DMS53 treated with DMSO at 0.1 percent for 48 hours (cell line): ENCODE measurements around the gene AMER3.

ENCODE experiments used
- DNase-seq: peaks from one replicate; lab custom pipeline; 2025; ENCODE audit not compliant: unreplicated experiment; lab: John Stamatoyannopoulos, UW

The AMER3 gene

GRCh38 chr2:130769343-130769907 lies 14.1 kb downstream of the AMER3 start:
- DNase-seq, result no peak

DNA sequence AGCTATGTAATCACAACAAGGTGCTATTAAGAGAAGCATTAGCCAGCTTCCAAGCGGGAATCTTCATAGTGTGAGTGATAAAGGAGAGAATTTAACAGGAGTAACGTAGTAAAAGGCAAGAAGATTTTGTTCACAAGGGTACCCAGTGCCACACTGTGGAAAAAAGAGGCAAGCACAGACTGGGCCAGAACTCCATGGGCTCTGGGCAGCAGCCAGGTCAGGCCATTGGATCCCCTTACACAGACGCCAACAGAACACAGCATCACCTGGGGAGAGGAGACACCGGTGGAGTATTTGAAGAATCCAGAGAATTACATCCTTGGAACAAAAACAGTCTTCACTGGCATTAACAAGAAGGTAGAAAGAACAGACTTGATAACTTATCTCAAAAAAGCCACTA lies 21.2 kb downstream of the AMER3 start:
- no peak for DNase-seq

GRCh38 chr2:130778781-130779180 lies 23.4 kb downstream of the AMER3 start:
- no peak for DNase-seq

- DNase-seq, result no peak
Measured at GRCh38 chr2:130785466-130786055, 30.2 kb downstream of the AMER3 start.

DNA sequence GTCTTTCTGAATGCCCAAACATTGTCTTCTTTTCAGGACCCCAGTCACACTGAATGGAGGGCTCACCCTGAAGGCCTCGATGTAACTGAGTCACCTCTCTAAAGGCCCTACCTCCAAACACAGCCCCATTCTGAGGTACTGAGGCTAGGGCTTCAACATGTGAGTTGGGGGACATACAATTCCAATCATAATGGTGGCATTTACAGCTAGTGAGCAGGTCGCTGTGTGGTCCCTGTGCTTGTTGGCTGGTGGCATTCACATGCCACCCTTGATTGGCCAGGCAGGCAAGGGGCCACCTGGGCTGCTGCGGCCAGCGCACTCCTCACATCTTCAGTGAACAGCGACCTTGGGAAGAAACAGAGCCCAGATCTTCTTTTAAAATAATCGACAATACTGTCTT lies 30.7 kb downstream of the AMER3 start:
- no peak for DNase-seq

GRCh38 chr2:130787841-130788240 lies 32.5 kb downstream of the AMER3 start:
- no peak for DNase-seq

- DNase-seq, result no peak
Measured at GRCh38 chr2:130790312-130790711, 35.0 kb downstream of the AMER3 start.

GRCh38 chr2:130790804-130791616 lies 35.7 kb downstream of the AMER3 start:
- no peak for DNase-seq

DNA sequence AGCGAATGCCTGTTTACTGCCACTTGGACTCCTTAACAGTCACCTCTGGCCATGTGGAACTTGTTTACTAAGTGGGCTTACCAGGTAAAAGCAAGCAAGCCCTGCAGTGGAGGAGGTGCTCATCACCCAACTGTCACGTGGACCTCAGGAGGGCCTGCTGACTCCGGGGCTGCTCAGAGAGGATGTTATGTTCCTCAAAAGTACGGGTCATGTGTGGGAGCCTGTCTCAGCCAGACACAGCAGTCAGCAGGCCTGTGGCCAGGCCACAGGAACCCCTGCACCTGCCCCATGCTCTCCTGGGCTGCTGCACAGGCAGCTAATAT lies 36.2 kb downstream of the AMER3 start:
- DNase-seq, result peak; percentile 3

DNA sequence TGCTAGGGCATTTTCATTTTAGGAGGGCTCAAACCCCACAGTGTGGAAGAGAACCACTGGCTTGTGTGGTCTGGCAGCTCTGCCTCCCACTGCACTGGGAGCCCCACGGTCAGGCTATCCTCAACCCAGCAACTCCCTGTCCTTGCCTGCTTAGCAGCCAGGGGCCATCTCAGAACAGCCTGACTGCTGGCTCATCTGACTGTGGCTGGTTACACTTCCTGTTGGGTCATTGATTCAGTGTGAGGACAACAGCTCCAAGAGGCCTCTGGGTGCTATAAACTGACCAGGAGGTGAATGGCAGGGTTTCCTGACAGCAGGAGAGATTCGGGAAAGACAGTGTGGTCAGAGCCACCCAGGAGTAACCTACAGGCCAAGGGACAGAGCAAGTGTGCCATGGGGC lies 40.1 kb downstream of the AMER3 start:
- DNase-seq, result no peak

GRCh38 chr2:130796290-130796689 lies 41.0 kb downstream of the AMER3 start:
- no peak for DNase-seq

DNA sequence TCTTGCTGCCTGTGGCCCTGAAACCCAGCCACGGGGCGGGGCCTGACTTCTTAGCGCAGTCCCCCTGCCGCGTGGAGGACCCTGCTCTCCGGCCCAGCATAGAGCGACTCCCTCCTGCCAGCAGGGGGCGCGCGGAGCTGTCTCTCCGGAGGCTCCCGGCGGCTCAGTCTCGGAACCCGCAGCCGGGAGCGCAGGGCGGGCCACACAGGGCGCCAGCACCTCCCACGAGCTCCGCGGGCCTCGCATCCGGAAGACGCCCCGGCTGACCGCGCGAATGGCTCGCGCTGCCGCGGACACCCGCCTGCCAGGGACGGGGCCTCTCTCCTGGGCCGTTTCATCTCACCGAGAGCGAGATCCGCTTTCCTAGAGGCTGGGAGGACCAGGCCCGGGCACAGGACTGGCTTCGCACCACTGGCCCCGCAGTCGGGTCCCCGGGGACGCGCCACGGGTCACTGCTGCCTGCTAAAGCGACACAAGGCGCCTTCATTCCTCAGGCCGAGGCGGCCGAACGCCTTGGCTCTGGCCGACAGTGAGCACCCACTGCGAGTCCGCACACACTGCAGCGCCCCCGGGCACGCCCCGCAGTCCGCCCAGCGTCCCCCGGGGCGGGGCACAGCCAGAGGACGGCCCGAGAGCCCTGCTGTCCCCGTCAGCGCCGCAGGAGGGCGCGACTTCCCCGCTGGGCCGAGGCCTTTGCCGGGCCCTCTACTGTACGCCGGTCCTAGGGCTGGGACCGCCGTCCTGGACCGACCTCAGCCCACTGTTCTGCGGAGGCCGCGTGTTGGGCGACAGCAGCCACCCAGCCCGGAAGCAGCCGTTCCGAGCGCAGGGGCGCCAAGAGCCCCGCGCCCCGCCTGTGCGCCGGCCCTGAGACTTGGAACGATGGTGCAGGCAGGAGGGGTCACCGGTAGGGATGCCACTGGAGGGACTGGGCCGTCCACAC lies 42.4 kb downstream of the AMER3 start:
- peak; percentile 23 for DNase-seq

GRCh38 chr2:130798472-130799218 lies 43.3 kb downstream of the AMER3 start:
- DNase-seq, result no peak

GRCh38 chr2:130799295-130799694 lies 44.0 kb downstream of the AMER3 start:
- DNase-seq, result no peak

GRCh38 chr2:130805613-130806012 lies 50.3 kb downstream of the AMER3 start:
- no peak for DNase-seq

- DNase-seq, result no peak
Measured at GRCh38 chr2:130806370-130806769, 51.0 kb downstream of the AMER3 start.

GRCh38 chr2:130807659-130808385 lies 52.5 kb downstream of the AMER3 start:
- DNase-seq, result no peak

DNA sequence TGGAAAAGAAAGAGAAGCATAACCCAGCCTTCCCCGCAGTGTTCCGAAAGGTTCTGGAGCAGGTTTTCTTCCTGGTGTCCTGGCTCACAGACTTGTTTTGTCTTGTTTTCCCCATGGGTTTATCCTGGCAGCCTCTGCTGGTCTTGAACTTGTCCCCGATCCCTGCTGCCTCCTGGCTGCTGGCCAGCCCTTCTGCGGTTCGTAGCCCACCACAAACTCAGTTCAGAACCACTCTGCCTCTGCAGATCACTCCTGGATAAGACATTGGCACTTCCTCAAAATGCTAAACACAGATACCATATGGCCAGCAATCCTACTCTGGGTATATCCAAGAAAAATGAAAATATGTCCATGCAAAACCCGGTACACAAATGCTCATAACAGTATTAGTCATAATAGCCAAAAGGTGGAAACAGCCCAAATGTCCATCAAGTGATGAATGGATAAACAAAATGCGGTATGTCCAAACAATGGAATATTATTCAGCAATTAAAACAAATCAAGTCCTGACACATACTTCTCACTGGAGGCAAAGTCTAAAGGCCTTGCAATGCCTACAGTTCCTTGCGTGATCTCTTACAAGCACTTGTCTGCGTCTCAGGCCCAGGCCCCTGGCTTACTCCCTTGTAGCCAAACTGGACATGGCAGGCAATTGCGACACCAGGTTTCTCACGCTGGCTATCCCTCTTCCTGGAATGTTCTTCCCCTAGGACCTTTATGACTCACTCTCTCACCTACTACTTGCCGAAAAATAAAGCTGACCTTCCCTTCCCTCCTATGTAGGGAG lies 53.3 kb downstream of the AMER3 start:
- no peak for DNase-seq

GRCh38 chr2:130810490-130810889 lies 55.1 kb downstream of the AMER3 start:
- DNase-seq, result no peak
